GM10248 (cell line): ENCODE results near the gene STK39.

ENCODE experiments used
- CTCF ChIA-PET: fragments of 300-600 bp; sonication (Branson Sonifier 250); formaldehyde crosslinking; extraction: SDS; loops from one replicate; lab custom pipeline; 2021; ENCODE audit warnings: antibody characterized with exemption; lab: Yijun Ruan, JAX
- POLR2A ChIA-PET: fragments of 350-650 bp; sonication (Branson Sonifier 250); formaldehyde crosslinking; extraction: SDS; loops from one replicate; lab custom pipeline; 2020; ENCODE audit warnings: antibody characterized with exemption; lab: Yijun Ruan, JAX
- DNase-seq: peaks from one replicate; pipeline ENCODE4 v3.0.0; 2012; ENCODE audit errors: extremely low spot score
- CTCF ChIP-seq: IDR thresholded peaks from 2 replicates; pipeline ENCODE4 v1.5.1; 2012; ENCODE audit warnings: mild to moderate bottlenecking, low read depth; ENCODE audit errors: extremely low read depth, missing control alignments, control extremely low read depth

STK39 gene

GRCh38 chr2:168182550-168183249 is 64.7 kb downstream of the STK39 start:
- TF ChIP-seq CTCF: no peak
- ChIA-PET POLR2A (no interaction called here), CTCF (interaction anchor here (1.2 to 1.3 kb wide), 2 partner anchors 12 to 738 kb away, joined by 3 read pairs; no protein-coding TSS in a partner anchor)
- no peak for DNase-seq

GRCh38 chr2:168181825-168182224 is 65.6 kb downstream of the STK39 start:
- no peak for TF ChIP-seq CTCF
- ChIA-PET CTCF (interaction anchor here (1.2 kb wide), 1 partner anchor 13 kb away, joined by 3 read pairs; no protein-coding TSS in a partner anchor), POLR2A (no interaction called here)
- no peak for DNase-seq

GRCh38 chr2:168180914-168181313 is 66.5 kb downstream of the STK39 start:
- no peak for DNase-seq
- TF ChIP-seq CTCF: no peak
- POLR2A ChIA-PET: no interaction called here
- CTCF ChIA-PET: no interaction called here

- ChIA-PET POLR2A (no interaction called here), CTCF (no interaction called here)
- no peak for TF ChIP-seq CTCF
- DNase-seq: no peak
Observed at GRCh38 chr2:168180483-168180882, 66.9 kb downstream of the STK39 start.

- POLR2A ChIA-PET: no interaction called here
- CTCF ChIA-PET: no interaction called here
- TF ChIP-seq CTCF: no peak
- no peak for DNase-seq
Observed at GRCh38 chr2:168179592-168179991, 67.8 kb downstream of the STK39 start.

- no peak for TF ChIP-seq CTCF
- ChIA-PET CTCF (no interaction called here), POLR2A (no interaction called here)
- DNase-seq: no peak
Observed at GRCh38 chr2:168178520-168179324, 68.7 kb downstream of the STK39 start.
